ENCODE data around the gene CABP1.

Gene CABP1

GRCh38 chr12:120696626-120697025 lies 56.2 kb downstream of the CABP1 start:
- no peak for DNase-seq (ENCODE audit: low spot score)

DNA sequence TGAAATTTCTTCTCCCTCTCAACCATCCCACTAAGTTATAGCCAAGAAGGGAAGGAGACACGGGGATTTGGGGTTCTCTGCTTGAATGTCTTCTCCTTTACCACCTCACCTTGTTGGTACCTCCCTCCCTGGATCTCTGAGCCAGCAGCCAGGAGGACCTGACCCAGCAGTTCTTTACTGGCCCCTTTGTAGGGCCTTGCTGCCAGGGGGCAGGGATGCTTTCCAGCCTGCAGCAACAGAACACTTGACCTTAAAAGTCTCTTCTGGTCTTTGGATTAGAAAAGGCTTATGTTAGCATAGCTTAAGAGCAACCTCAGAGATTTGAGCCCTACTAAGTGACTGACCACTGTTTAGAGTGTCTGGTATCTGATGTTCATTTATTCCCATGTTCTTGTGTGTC lies 56.9 kb downstream of the CABP1 start:
- DNase-seq (ENCODE audit: low spot score), result no peak

- no peak for DNase-seq (ENCODE audit: low spot score)
These were observed 58.2 kb downstream of the CABP1 start for GRCh38 chr12:120698665-120699064.

GRCh38 chr12:120699553-120699952 lies 59.1 kb downstream of the CABP1 start:
- no peak for DNase-seq (ENCODE audit: low spot score)

- no peak for DNase-seq (ENCODE audit: low spot score)
These were observed 60.5 kb downstream of the CABP1 start for GRCh38 chr12:120700886-120701285.

- no peak for DNase-seq (ENCODE audit: low spot score)
These were observed 62.2 kb downstream of the CABP1 start for GRCh38 chr12:120702637-120703036.

DNA sequence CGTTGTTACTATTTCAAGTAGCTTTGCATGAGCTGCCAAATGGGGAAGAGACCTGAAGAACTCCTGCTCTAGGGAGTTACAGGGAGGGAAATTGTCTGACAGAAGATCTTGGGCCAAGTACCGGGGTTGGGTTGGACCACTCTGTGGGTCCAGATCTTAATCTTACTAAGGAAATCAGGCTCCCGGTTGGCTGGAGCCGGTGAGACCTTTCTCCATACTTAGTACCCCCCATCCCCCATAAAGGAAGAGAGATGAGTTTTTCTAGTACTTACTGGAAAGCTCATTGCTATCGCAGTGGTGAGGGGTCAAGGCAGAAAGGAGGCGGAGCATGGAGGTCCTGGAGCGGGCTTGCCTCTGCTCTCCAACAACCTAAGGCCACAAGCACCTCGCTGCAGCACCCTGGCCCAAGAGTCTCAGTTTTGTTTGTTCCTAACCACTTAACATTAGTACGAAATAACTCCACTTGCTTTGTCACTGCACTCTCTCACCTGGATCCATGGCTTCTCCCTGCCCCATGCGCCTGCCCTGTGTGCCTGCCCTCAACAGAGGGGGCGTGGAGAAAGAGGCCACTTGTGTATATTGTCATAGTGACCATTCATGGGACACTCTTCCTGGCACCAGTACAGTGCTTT lies 63.0 kb downstream of the CABP1 start:
- DNase-seq (ENCODE audit: low spot score), result no peak

GRCh38 chr12:120705618-120706017 lies 65.2 kb downstream of the CABP1 start:
- DNase-seq (ENCODE audit: low spot score), result no peak

GRCh38 chr12:120706029-120706428 lies 65.6 kb downstream of the CABP1 start:
- DNase-seq (ENCODE audit: low spot score), result no peak

GRCh38 chr12:120708651-120709050 lies 68.2 kb downstream of the CABP1 start:
- no peak for DNase-seq (ENCODE audit: low spot score)

GRCh38 chr12:120710031-120710804 lies 69.8 kb downstream of the CABP1 start, which contains the start of gene UNC119B:
Gene UNC119B, plus strand, starts transcription at chr12:120710458. Its CDS starts 17 bp downstream, at chr12:120710475.
- peak; percentile 61 for DNase-seq (ENCODE audit: low spot score)

DNA sequence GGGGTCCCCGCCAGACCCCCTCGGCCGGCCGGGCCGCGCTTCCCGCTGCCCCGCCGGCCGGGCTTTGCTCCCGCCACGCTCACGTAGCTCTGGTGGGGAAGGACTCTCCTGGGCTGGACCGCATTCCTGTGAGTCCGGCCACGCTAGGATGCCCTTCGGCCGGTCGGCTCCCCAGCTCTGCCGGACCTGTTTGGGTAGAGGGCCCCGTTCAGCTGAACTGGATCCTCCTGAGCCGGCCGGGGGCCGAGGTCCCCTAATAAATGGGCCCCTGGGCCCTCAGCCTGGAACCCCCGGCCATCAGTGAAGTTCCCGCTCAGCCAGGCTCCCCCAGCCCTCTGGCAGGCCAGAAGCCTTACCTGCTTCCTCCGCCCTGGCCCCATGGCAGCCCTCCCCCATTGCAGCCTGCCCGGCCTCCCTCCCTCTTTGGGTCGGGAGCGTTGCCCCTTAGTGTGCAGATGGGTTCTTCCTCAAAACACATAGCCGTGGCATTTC lies 70.4 kb downstream of the CABP1 start:
- DNase-seq (ENCODE audit: low spot score), result peak; percentile 44

DNA sequence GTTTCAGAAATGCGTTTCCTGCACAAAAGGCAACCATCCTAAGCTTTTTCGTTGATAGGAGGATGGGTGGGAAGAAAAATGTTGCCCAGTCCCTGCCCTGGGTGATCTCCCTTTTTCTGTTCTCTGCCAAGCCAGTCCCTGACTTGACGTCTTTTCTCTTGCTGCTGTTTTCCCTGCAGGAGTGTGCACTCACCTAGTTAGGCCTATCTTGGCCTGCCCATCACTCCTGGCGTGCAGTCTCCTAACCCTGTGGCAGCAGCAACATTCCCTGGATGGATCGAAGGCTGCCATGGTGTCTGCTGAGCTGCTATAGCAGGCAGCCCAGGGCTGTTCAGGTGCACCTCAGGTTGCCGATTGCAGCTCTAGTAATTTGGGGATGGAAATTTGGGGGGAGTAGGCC lies 71.0 kb downstream of the CABP1 start:
- peak; percentile 16 for DNase-seq (ENCODE audit: low spot score)

GRCh38 chr12:120712610-120713009 lies 72.2 kb downstream of the CABP1 start:
- DNase-seq (ENCODE audit: low spot score), result no peak

DNA sequence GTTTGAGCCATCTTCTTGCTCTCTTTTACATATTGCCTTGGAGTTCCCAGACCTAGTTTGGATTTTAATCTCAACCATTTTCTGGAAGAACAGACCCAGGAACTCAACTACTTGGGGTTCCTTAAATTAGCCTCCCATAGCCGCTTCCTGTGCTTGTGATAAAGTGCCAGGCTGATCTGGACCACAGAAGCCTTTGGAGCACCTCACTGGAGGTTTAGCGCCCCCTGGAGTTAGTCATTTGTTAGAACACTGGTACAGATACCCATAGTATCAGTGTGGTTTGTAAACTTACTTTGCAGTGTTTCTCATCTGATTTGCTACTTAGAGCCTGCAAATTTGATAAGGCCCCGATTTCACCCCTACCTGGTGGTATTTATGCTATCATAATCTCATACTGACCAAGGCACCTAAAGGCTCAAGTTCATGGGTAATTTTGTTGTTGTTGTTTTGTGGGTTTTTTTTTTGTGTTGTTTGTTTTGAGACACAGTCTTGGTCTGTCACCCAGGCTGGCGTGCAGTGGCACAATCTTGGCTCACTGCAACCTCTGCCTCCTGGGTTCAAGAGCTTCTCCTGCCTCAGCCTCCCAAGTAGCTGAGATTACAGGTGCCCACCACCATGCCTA lies 73.5 kb downstream of the CABP1 start:
- DNase-seq (ENCODE audit: low spot score), result peak; percentile 80
